Body of pancreas (tissue), 4 donors: ENCODE measurements around the gene ZDHHC20. TPM values are rescaled to one million over a fixed set of nuclear protein-coding genes. Genes with fewer than 3 reads are reported as not detected.

ENCODE experiments used
- ATAC-seq: fragments of 150-250 bp; one replicate; pipeline ENCODE4 v1.9.1; 2016
- DNase-seq, 4 donors: peaks; one replicate each; pipeline ENCODE4 v3.0.0-alpha.2; 2019
- H3K27ac ChIP-seq, 4 donors: fragments of 200-600 bp; sonication (generic); 1 replicate in 3 of 4; 2 replicates in 1 of 4; pipeline versions ENCODE4 v1.5.1 to v1.6.1; 2016 to 2019; ENCODE audit warnings: mild to moderate bottlenecking in 1 of 4, mixed read lengths in 1 of 4, moderate library complexity in 1 of 4
- H3K27me3 ChIP-seq, 2 donors: fragments of 200-600 bp; sonication (generic); one replicate each; pipeline ENCODE4 v1.6.0; 2016; ENCODE audit warnings: mild to moderate bottlenecking in 1 of 2
- H3K36me3 ChIP-seq, 2 donors: fragments of 200-600 bp; sonication (generic); replicated peaks in 1 of 2; 2 replicates each; pipeline ENCODE4 v1.5.1; 2016; ENCODE audit warnings: low read depth in 2 of 2; ENCODE audit not compliant: insufficient read depth in 1 of 2
- H3K4me1 ChIP-seq: fragments of 200-600 bp; sonication (generic); one replicate; pipeline ENCODE4 v1.6.0; 2016
- H3K4me3 ChIP-seq, 2 donors: fragments of 200-600 bp; sonication (generic); 1 replicate in 1 of 2; 2 replicates in 1 of 2; pipeline ENCODE4 v1.5.1; 2016 to 2019
- H3K9me3 ChIP-seq, 3 donors: fragments of 200-600 bp; sonication (generic); 1 replicate in 2 of 3; 2 replicates in 1 of 3; pipeline ENCODE4 v1.5.1; 2016
- POLR2A ChIP-seq, 3 donors: fragments of 450-650 bp; IDR thresholded peaks; one replicate each; pipeline ENCODE4 v1.6.1; 2016; ENCODE audit warnings: antibody characterized with exemption in 3 of 3, mild to moderate bottlenecking in 2 of 3
- WGBS, 2 donors: methylation state at CpG; one replicate each; pipeline ENCODE4 v1.1.5; 2017; 5-methylcytosine and 5-hydroxymethylcytosine counted together
- intact Hi-C: fragments of 100-400 bp; cut with DNase I; formaldehyde crosslinking; loops from one replicate; pipeline ENCODE4 v1.15.1; 2023
- total RNA-seq, 2 donors: library from RNA; depleted of rRNA; stranded (reverse); fragments of >200 nt; gene quantifications; one replicate each; pipeline ENCODE4 v1.1.0, GENCODE V29; 2016
- TF ChIP-seq, protein P1 (sequence below), 7 experiments: fragments of 450-650 bp in 4 of 7; fragments of 200-600 bp in 3 of 7; sonication (generic) in 3 of 7; IDR thresholded peaks; one replicate each; pipeline ENCODE4 v1.5.1; 2016 to 2019; ENCODE audit warnings: antibody characterized with exemption in 7 of 7

The ZDHHC20 gene
- total RNA-seq, 2 donors from 2014 or later: 16.5 to 22.1 TPM

GRCh38 chr13:21362741-21363140 is 96.4 kb downstream of the ZDHHC20 start:
- Histone ChIP-seq H3K27ac (no peak overlapping the region), H3K4me1 (no peaks in the 10 kb centered on the region), H3K9me3 (no peaks in the 10 kb centered on the region), H3K27me3 (no peaks in the 10 kb centered on the region), H3K36me3 (no peaks in the 10 kb centered on the region), H3K4me3 (no peak overlapping the region)
- intact Hi-C loops: no loop called here
- DNase-seq (no peak), ATAC-seq (no peak)
- 86 to 88% methylated on average over 4 of the region's 4 CpGs for WGBS, 2 donors
- TF ChIP-seq POLR2A (IDR thresholded peaks at IDR 0.05): no peak
- TF ChIP-seq, protein P1, sequence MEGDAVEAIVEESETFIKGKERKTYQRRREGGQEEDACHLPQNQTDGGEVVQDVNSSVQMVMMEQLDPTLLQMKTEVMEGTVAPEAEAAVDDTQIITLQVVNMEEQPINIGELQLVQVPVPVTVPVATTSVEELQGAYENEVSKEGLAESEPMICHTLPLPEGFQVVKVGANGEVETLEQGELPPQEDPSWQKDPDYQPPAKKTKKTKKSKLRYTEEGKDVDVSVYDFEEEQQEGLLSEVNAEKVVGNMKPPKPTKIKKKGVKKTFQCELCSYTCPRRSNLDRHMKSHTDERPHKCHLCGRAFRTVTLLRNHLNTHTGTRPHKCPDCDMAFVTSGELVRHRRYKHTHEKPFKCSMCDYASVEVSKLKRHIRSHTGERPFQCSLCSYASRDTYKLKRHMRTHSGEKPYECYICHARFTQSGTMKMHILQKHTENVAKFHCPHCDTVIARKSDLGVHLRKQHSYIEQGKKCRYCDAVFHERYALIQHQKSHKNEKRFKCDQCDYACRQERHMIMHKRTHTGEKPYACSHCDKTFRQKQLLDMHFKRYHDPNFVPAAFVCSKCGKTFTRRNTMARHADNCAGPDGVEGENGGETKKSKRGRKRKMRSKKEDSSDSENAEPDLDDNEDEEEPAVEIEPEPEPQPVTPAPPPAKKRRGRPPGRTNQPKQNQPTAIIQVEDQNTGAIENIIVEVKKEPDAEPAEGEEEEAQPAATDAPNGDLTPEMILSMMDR (IDR thresholded peaks at IDR 0.05): no peak

GRCh38 chr13:21361706-21362105 is 97.4 kb downstream of the ZDHHC20 start:
- Histone ChIP-seq H3K27ac (no peak overlapping the region), H3K36me3 (no peaks in the 10 kb centered on the region), H3K9me3 (no peaks in the 10 kb centered on the region), H3K4me1 (no peaks in the 10 kb centered on the region), H3K4me3 (no peak overlapping the region), H3K27me3 (no peaks in the 10 kb centered on the region)
- no peak for TF ChIP-seq POLR2A (IDR thresholded peaks at IDR 0.05)
- TF ChIP-seq, protein P1 (IDR thresholded peaks at IDR 0.05): no peak
- no peak for DNase-seq
- ATAC-seq: no peak
- WGBS, 2 donors: 61 to 62% methylated on average over 3 of the region's 3 CpGs
- intact Hi-C loops: no loop called here

- Histone ChIP-seq H3K36me3 (no peaks in the 10 kb centered on the region), H3K9me3 (no peaks in the 10 kb centered on the region), H3K4me1 (no peaks in the 10 kb centered on the region), H3K4me3 (no peak overlapping the region), H3K27ac (no peak overlapping the region), H3K27me3 (no peaks in the 10 kb centered on the region)
- WGBS, 2 donors: 51 to 57% methylated on average over 7 of the region's 7 CpGs
- TF ChIP-seq, protein P1 (IDR thresholded peaks at IDR 0.05): no peak
- TF ChIP-seq POLR2A (IDR thresholded peaks at IDR 0.05): no peak
- intact Hi-C loops: no loop called here
- DNase-seq (no peak), ATAC-seq (no peak)
These were observed 98.0 kb downstream of the ZDHHC20 start for GRCh38 chr13:21361123-21361522.

- no peak for ATAC-seq
- Histone ChIP-seq H3K27ac (no peak overlapping the region), H3K4me1 (no peaks in the 10 kb centered on the region), H3K36me3 (no peaks in the 10 kb centered on the region), H3K9me3 (no peaks in the 10 kb centered on the region), H3K27me3 (no peaks in the 10 kb centered on the region), H3K4me3 (no peak overlapping the region)
- TF ChIP-seq, protein P1 (IDR thresholded peaks at IDR 0.05): no peak
- no peak for TF ChIP-seq POLR2A (IDR thresholded peaks at IDR 0.05)
- no peak for DNase-seq
- WGBS, 2 donors: 58 to 78% methylated on average over 2 to 4 of the region's 4 CpGs
- intact Hi-C loops: no loop called here
These were observed 98.6 kb downstream of the ZDHHC20 start for GRCh38 chr13:21360463-21360862.

DNA sequence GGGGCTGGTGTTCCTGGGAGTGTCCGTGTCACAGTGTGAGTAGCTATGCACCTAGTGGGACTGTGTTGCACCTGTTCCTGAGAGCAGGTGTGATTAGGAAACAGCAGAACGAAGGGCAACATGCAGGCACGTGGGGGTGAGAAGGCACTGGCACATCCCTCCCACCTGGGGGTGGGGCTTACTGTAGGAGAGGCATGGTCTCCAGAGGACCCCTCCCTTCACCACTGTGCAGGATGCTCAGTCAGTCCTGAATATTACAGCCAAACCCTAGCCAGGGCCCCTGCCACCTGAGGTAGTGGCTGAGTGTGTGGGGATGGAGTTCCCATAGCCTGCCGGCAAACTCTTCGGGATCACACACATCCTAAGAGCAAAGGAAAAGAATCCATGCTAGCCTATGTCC is 99.2 kb downstream of the ZDHHC20 start:
- H3K36me3 ChIP-seq: no peaks in the 10 kb centered on the region
- H3K9me3 ChIP-seq: no peaks in the 10 kb centered on the region
- intact Hi-C loops: no loop called here
- ATAC-seq (no peak), DNase-seq (no peak)
- no peaks in the 10 kb centered on the region for H3K27me3 ChIP-seq
- no peak overlapping the region for H3K27ac ChIP-seq
- TF ChIP-seq POLR2A (IDR thresholded peaks at IDR 0.05): no peak
- TF ChIP-seq, protein P1 (IDR thresholded peaks at IDR 0.05): no peak
- H3K4me1 ChIP-seq: no peaks in the 10 kb centered on the region
- WGBS, 2 donors: 64 to 65% methylated on average over 5 of the region's 5 CpGs
- no peak overlapping the region for H3K4me3 ChIP-seq
